Glutamatergic neuron (in vitro differentiated cells): ENCODE measurements around the gene OR10J4. TPM values are rescaled to one million over a fixed set of nuclear protein-coding genes. Genes with fewer than 3 reads are reported as not detected.

ENCODE experiments used
- DNase-seq: peaks from one replicate; pipeline ENCODE4 v3.0.0; 2022
- H3K27ac Mint-ChIP-seq: one replicate; pipeline ENCODE4 v1.8.0; 2020; ENCODE audit warnings: mild to moderate bottlenecking, mixed read lengths, inconsistent platforms; ENCODE audit not compliant: unreplicated experiment
- H3K27me3 Mint-ChIP-seq: one replicate; pipeline ENCODE4 v1.8.0; 2020; ENCODE audit warnings: mild to moderate bottlenecking, moderate library complexity, mixed read lengths, inconsistent platforms; ENCODE audit not compliant: unreplicated experiment
- H3K36me3 Mint-ChIP-seq: one replicate; pipeline ENCODE4 v1.8.0; 2020; ENCODE audit warnings: mild to moderate bottlenecking, mixed read lengths, inconsistent platforms; ENCODE audit not compliant: unreplicated experiment
- H3K4me1 Mint-ChIP-seq: one replicate; pipeline ENCODE4 v1.8.0; 2020; ENCODE audit warnings: mild to moderate bottlenecking, low read depth, mixed read lengths, inconsistent platforms; ENCODE audit not compliant: unreplicated experiment
- H3K4me3 Mint-ChIP-seq: one replicate; pipeline ENCODE4 v1.8.0; 2020; ENCODE audit warnings: mild to moderate bottlenecking, mixed read lengths, inconsistent platforms; ENCODE audit not compliant: unreplicated experiment
- H3K9me3 Mint-ChIP-seq: one replicate; pipeline ENCODE4 v1.8.0; 2020; ENCODE audit warnings: mild to moderate bottlenecking, moderate library complexity, mixed read lengths, inconsistent platforms; ENCODE audit not compliant: unreplicated experiment
- total RNA-seq: library from RNA; stranded (reverse); fragmentation: NEBNext Ultra II Directional; extraction: Animal tissue kit (Norgen Biotek cat#: 25700); gene quantifications from one replicate; pipeline ENCODE4 v1.2.1, GENCODE V29; 2021; ENCODE audit not compliant: unreplicated experiment
- TF ChIP-seq, protein P1 (sequence below): fragments of 200-600 bp; sonication (generic); IDR thresholded peaks from one replicate; pipeline ENCODE4 v1.5.0; 2021; ENCODE audit not compliant: partially characterized antibody, unreplicated experiment

OR10J4 gene
- total RNA-seq, 1 donor from 2014 or later: not detected

- no peak overlapping the region for H3K4me3 Mint-ChIP-seq
- peaks cover 1% of the 10 kb centered on the region for H3K27me3 Mint-ChIP-seq
- TF ChIP-seq, protein P1, sequence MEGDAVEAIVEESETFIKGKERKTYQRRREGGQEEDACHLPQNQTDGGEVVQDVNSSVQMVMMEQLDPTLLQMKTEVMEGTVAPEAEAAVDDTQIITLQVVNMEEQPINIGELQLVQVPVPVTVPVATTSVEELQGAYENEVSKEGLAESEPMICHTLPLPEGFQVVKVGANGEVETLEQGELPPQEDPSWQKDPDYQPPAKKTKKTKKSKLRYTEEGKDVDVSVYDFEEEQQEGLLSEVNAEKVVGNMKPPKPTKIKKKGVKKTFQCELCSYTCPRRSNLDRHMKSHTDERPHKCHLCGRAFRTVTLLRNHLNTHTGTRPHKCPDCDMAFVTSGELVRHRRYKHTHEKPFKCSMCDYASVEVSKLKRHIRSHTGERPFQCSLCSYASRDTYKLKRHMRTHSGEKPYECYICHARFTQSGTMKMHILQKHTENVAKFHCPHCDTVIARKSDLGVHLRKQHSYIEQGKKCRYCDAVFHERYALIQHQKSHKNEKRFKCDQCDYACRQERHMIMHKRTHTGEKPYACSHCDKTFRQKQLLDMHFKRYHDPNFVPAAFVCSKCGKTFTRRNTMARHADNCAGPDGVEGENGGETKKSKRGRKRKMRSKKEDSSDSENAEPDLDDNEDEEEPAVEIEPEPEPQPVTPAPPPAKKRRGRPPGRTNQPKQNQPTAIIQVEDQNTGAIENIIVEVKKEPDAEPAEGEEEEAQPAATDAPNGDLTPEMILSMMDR: no peak
Measured at GRCh38 chr1:159459551-159459950, 27.5 kb downstream of the OR10J4 start.

GRCh38 chr1:159465191-159465603 is 33.2 kb downstream of the OR10J4 start:
- Mint-ChIP-seq H3K36me3 (peaks cover 6% of the 10 kb centered on the region), H3K4me3 (no peak overlapping the region), H3K4me1 (no peaks in the 10 kb centered on the region), H3K27me3 (no peaks in the 10 kb centered on the region), H3K9me3 (peaks cover 6% of the 10 kb centered on the region), H3K27ac (no peak overlapping the region)
- TF ChIP-seq, protein P1: no peak
- DNase-seq: no peak

More at GRCh38 chr1:159459551-159459950, 27.5 kb downstream of the OR10J4 start:
- Mint-ChIP-seq H3K36me3 (peaks cover 6% of the 10 kb centered on the region), H3K4me1 (no peaks in the 10 kb centered on the region), H3K27ac (no peak overlapping the region), H3K9me3 (peaks cover 6% of the 10 kb centered on the region)
- DNase-seq: no peak

GRCh38 chr1:159468321-159468720 is 36.3 kb downstream of the OR10J4 start:
- Mint-ChIP-seq H3K27me3 (no peaks in the 10 kb centered on the region), H3K27ac (no peak overlapping the region), H3K36me3 (no peaks in the 10 kb centered on the region), H3K4me1 (no peaks in the 10 kb centered on the region), H3K9me3 (no peaks in the 10 kb centered on the region), H3K4me3 (no peak overlapping the region)
- TF ChIP-seq, protein P1: no peak
- no peak for DNase-seq

GRCh38 chr1:159469921-159470533 is 38.0 kb downstream of the OR10J4 start:
- no peak for DNase-seq
- Mint-ChIP-seq H3K4me1 (no peaks in the 10 kb centered on the region), H3K27me3 (no peaks in the 10 kb centered on the region), H3K9me3 (no peaks in the 10 kb centered on the region), H3K27ac (no peak overlapping the region), H3K36me3 (no peaks in the 10 kb centered on the region), H3K4me3 (no peak overlapping the region)
- TF ChIP-seq, protein P1: no peak

- Mint-ChIP-seq H3K4me3 (no peak overlapping the region), H3K36me3 (no peaks in the 10 kb centered on the region), H3K4me1 (no peaks in the 10 kb centered on the region), H3K27me3 (no peaks in the 10 kb centered on the region), H3K9me3 (no peaks in the 10 kb centered on the region), H3K27ac (no peak overlapping the region)
- DNase-seq: no peak
- TF ChIP-seq, protein P1: no peak
Measured at GRCh38 chr1:159473335-159473734, 41.3 kb downstream of the OR10J4 start.
